Ishikawa (cell line): Measurements from ENCODE around the gene MUC2.

Experiments
- CEBPB ChIP-seq: IDR thresholded peaks from 2 replicates; pipeline ENCODE4 v1.6.1; 2012
- CREB1 ChIP-seq: IDR thresholded peaks from 2 replicates; pipeline ENCODE4 v1.6.1; 2012; ENCODE audit warnings: low read depth
- EGR1 ChIP-seq: IDR thresholded peaks from 2 replicates; pipeline ENCODE4 v1.6.1; 2012
- EP300 ChIP-seq: IDR thresholded peaks from 2 replicates; pipeline ENCODE4 v1.6.1; 2012; ENCODE audit warnings: borderline replicate concordance
- FOXM1 ChIP-seq: IDR thresholded peaks from 2 replicates; pipeline ENCODE4 v1.6.1; 2012; ENCODE audit warnings: low read depth, borderline replicate concordance
- MAX ChIP-seq: IDR thresholded peaks from 2 replicates; pipeline ENCODE4 v1.6.1; 2012
- NFIC ChIP-seq: IDR thresholded peaks from 2 replicates; pipeline ENCODE4 v1.6.1; 2012
- RAD21 ChIP-seq: IDR thresholded peaks from 2 replicates; pipeline ENCODE4 v1.6.1; 2012; ENCODE audit warnings: low read depth
- REST ChIP-seq: IDR thresholded peaks from 2 replicates; pipeline ENCODE4 v1.6.1; 2012; ENCODE audit warnings: low read depth, mild to moderate bottlenecking
- TAF1 ChIP-seq: IDR thresholded peaks from 2 replicates; pipeline ENCODE4 v1.6.1; 2012; ENCODE audit warnings: low read depth, mild to moderate bottlenecking
- TCF12 ChIP-seq: IDR thresholded peaks from 2 replicates; pipeline ENCODE4 v1.6.1; 2012; ENCODE audit warnings: low read depth
- TEAD4 ChIP-seq: IDR thresholded peaks from 2 replicates; pipeline ENCODE4 v1.6.1; 2012
- USF1 ChIP-seq: IDR thresholded peaks from 2 replicates; pipeline ENCODE4 v1.6.1; 2012
- YY1 ChIP-seq: IDR thresholded peaks from 2 replicates; pipeline ENCODE4 v1.6.1; 2012; ENCODE audit warnings: low read depth
- ZBTB7A ChIP-seq: IDR thresholded peaks from 2 replicates; pipeline ENCODE4 v1.6.1; 2012; ENCODE audit warnings: low read depth

Gene MUC2

GRCh38 chr11:1078191-1078601 lies 3.5 kb downstream of the MUC2 start:
- TF ChIP-seq NFIC (no peak), REST (no peak), USF1 (no peak), TCF12 (no peak)

- TF ChIP-seq EGR1: no peak
- TF ChIP-seq REST: no peak
- no peak for TF ChIP-seq TCF12
- TF ChIP-seq RAD21: no peak
- no peak for TF ChIP-seq TAF1
- no peak for TF ChIP-seq USF1
- no peak for TF ChIP-seq CEBPB
- no peak for TF ChIP-seq TEAD4
- TF ChIP-seq NFIC: no peak
- TF ChIP-seq MAX: no peak
- no peak for TF ChIP-seq FOXM1
- no peak for TF ChIP-seq EP300
- no peak for TF ChIP-seq CREB1
- TF ChIP-seq ZBTB7A: no peak
- TF ChIP-seq YY1: no peak
Observed at GRCh38 chr11:1081601-1082311, 7.1 kb downstream of the MUC2 start.

- TF ChIP-seq CREB1 (no peak), CEBPB (no peak), ZBTB7A (no peak), YY1 (no peak), EGR1 (no peak), TEAD4 (no peak), FOXM1 (no peak), MAX (no peak), TAF1 (no peak), EP300 (no peak), NFIC (no peak), REST (no peak), TCF12 (no peak), USF1 (no peak), RAD21 (no peak)
Observed at GRCh38 chr11:1082346-1082727, 7.7 kb downstream of the MUC2 start.
